Urinary bladder (tissue), 4 donors: ENCODE data around the gene CPEB3. TPM values are rescaled to one million over a fixed set of nuclear protein-coding genes. Genes with fewer than 3 reads are reported as not detected.
"Not testable (repeated sequence)": the region's sequence is repeated elsewhere in the genome, so short reads cannot be mapped to it uniquely, and the experiment has no call there.

ENCODE experiments used
- DNase-seq: peaks from one replicate; pipeline ENCODE4 v3.0.0-alpha.2; 2015; ENCODE audit errors: extremely low spot score
- H3K27ac ChIP-seq: one replicate; pipeline ENCODE4 v1.5.1; 2013; ENCODE audit warnings: low read depth, mild to moderate bottlenecking, moderate library complexity
- H3K36me3 ChIP-seq: one replicate; pipeline ENCODE4 v1.6.1; 2013; ENCODE audit warnings: mild to moderate bottlenecking, moderate library complexity; ENCODE audit not compliant: insufficient read depth
- H3K4me1 ChIP-seq: one replicate; pipeline ENCODE4 v1.6.1; 2013; ENCODE audit warnings: mild to moderate bottlenecking, moderate library complexity; ENCODE audit not compliant: insufficient read depth
- H3K4me3 ChIP-seq: one replicate; pipeline ENCODE4 v1.5.1; 2013; ENCODE audit warnings: low read depth, low read length
- WGBS: extraction: QIAGEN DNeasy Blood & Tissue Kit; methylation state at CpG from one replicate; pipeline ENCODE4 v1.1.7; 2013; 5-methylcytosine and 5-hydroxymethylcytosine counted together
- polyA plus RNA-seq: library from polyadenylated mRNA; stranded (reverse); fragments of 200-250 nt; gene quantifications from one replicate; pipeline ENCODE4 v1.2.3, GENCODE V29; 2013
- total RNA-seq: library from RNA; depleted of rRNA; stranded (reverse); fragments of >200 nt; gene quantifications from one replicate; pipeline ENCODE4 v1.2.3, GENCODE V29; 2014
- donor health status: healthy with polysubstance abuse.
- donor health status: healthy.

Gene CPEB3
- total and polyA plus RNA-seq, 2 donors, result 2.3 to 7.4 TPM

DNA sequence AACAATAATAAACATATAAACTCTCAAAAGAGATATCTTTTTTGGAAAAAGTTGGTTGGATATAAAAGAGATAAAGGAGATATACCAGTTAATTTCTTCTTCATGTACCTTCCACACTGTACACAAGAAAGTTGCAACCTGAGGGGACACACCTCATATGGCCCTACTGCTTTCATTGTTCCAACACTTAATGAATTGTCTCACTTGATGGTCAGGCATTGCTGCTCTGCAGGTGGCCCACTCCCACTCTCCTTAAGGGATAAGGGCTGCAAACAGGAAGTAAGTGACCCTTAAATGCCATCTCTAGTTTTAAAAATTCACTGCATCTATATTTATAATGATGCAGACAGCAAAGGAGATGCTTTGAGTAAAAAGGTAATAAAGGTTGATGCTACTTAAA lies 215.0 kb downstream of the CPEB3 start:
- DNase-seq, result no peak
- Histone ChIP-seq H3K27ac (no peak overlapping the region), H3K4me1 (peaks cover 1% of the 10 kb centered on the region), H3K36me3 (no peaks in the 10 kb centered on the region), H3K4me3 (no peak overlapping the region)

DNA sequence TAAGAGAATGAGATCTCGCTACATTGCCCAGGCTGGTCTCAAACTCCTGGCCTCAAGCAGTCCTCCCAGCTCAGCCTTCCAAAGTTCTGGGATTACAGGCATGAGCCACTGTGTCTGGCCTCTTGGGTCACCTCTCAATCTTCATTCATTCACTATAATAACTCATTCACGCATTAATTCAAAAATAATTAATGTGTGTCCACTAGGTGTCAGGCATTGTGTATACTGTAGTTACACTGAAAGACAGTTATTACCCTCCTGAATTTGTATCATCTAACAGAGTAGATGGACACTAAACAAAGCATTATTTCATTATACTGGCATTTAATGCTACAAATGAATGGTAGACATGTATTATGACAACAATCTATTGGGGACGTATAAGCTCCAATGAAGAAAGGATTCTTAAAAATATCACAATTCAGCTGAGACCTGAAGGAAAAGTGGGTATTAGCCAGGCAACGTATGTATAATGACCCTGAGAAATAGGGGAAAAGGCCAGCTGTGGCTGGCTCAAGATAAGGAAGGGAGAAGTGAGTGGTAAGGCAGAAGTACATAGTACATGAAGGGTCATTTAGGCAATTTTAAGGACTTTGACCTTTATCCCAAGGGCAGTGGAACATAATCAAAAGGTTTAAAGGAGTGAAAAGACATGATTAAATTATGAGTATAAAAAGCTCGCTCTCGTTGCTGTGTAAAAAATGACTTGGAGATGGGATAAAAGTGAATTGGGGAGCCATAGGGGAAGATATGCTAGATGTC lies 216.6 kb downstream of the CPEB3 start:
- no peak for DNase-seq
- H3K36me3 ChIP-seq, result no peaks in the 10 kb centered on the region
- no peak overlapping the region for H3K27ac ChIP-seq
- peaks cover 1% of the 10 kb centered on the region for H3K4me1 ChIP-seq
- 86% methylated on average over 6 of the region's 6 CpGs for WGBS
- no peak overlapping the region for H3K4me3 ChIP-seq

DNA sequence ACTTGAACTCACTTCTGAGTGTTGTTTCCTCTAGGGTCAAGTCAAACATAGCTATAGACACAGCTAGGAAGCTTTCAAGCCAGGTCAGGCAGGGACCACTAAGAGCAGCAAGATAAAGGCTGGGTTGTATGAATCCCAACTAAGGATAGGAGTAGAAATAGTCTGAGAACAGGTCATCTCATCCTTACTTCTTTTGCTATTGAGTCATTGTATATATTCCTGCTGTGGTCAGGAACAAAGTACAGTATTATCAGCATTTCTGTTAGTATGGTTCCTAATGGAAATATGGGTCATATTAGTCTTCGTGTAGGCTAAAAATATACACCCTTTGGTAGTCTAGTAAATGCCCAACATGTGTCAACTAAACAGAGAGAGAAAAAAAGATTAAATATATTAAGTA lies 222.0 kb downstream of the CPEB3 start:
- WGBS, result 72% methylated on average over 1 of the region's 1 CpG
- DNase-seq, result no peak
- Histone ChIP-seq H3K4me1 (peaks cover 1% of the 10 kb centered on the region), H3K4me3 (no peak overlapping the region), H3K36me3 (no peaks in the 10 kb centered on the region), H3K27ac (no peak overlapping the region)

DNA sequence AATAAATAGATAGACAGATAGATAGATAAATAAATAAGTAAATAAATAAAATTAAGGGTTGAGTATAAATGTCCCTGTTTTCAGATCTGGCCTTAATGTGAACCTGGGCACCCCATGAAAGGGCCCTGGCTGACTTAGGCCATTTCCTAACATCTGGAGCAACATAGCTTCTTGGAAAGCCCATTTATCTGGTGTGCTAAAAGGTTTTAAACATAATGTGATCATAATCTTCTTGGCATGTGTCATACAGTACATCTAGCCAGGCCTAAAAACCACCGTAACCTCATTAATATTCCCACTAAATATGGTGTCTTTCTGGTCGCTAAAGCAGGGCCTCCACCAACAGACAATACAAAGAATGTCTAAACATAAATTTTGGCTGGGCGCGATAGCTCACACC lies 224.5 kb downstream of the CPEB3 start:
- no peaks in the 10 kb centered on the region for H3K4me1 ChIP-seq
- WGBS, result 95% methylated on average over 4 of the region's 4 CpGs
- H3K27ac ChIP-seq, result no peak overlapping the region

DNA sequence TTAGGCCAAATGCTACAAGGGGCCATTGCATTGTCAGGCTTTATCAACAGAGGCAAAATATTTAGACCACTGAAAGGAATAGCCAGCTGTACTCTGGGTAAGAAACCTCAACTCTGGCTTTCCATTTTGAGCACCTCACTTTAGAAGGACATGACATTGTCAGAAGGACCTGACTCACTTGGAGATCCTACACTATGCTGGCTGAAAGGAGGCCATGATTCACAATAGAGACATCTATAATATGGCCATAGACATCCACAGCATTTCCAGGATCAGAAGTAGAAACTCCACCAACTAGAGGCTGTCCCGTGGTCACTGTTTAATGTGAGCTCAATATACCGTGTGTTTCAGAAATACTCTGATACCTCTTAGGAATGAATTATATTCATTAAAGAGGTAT lies 226.4 kb downstream of the CPEB3 start:
- WGBS, result 96% methylated on average over 2 of the region's 2 CpGs
- no peaks in the 10 kb centered on the region for H3K4me1 ChIP-seq

More for the DNA sequence above, 224.5 kb downstream of the CPEB3 start:
- Histone ChIP-seq H3K36me3 (no peaks in the 10 kb centered on the region), H3K4me3 (no peak overlapping the region)
- no peak for DNase-seq

DNA sequence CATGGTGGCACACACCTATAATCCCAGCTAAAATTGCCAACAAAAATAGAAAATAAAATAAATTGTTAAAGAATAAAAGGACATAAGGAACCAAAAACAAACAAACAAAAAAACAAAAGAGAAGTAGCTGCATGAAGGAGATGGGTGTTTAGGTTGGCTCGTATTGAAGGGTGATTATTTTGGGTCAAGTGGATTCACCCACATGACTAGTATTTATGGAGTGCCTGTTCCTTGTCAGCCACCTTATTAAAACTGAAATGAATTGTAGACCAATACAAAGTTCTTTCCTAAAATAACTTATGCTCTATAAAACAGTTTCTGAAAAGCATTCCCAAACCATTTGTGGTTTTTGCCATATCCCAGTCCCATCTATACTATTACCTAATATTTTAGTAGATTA lies 228.6 kb downstream of the CPEB3 start:
- Histone ChIP-seq H3K27ac (no peak overlapping the region), H3K4me1 (no peaks in the 10 kb centered on the region)
- 56% methylated on average over 1 of the region's 1 CpG for WGBS

More for the DNA sequence above, 226.4 kb downstream of the CPEB3 start:
- DNase-seq, result no peak
- Histone ChIP-seq H3K4me3 (no peak overlapping the region), H3K36me3 (no peaks in the 10 kb centered on the region), H3K27ac (no peak overlapping the region)

DNA sequence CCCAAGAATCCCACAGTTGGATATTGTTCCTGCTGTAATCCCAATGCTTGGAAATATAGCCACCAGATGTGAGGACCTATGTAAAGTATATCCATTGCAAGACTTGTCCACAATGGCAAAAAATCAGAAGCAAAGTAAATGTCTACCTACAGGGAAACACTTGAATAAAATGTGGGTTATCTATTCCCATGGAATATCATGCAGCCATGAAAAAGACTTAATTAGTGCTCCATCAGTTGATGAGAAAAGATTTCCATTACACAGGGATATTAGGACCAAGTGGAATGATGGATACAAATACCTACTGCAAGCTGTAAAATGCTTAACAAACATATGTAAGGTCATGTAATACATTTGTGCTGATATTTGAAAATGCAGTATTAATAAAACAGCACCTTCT lies 236.1 kb downstream of the CPEB3 start:
- no peaks in the 10 kb centered on the region for H3K36me3 ChIP-seq
- H3K4me1 ChIP-seq, result no peaks in the 10 kb centered on the region
- no peak overlapping the region for H3K4me3 ChIP-seq
- H3K27ac ChIP-seq, result no peak overlapping the region
- no peak for DNase-seq

More for the DNA sequence above, 228.6 kb downstream of the CPEB3 start:
- H3K36me3 ChIP-seq, result no peaks in the 10 kb centered on the region
- no peak for DNase-seq
- H3K4me3 ChIP-seq, result no peak overlapping the region

DNA sequence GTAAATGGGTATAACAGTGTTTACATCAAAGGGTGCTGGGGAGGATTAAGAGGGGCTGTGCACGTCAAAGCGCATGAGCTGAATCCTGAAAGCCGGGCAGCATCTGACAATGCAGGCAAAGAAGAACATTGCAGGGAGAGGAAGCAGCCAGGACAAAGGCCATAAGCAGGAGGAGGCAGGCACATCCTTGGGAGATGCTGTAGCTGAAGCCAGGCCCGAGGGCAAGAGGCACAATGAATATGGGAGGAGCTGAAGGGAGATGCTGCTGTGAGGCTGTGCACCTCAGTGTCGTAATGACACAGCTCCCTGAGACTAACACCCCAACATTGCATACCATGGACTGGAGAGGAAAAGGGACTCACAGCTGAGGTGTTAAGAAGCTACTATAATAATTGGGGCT lies 238.1 kb downstream of the CPEB3 start:
- Histone ChIP-seq H3K4me3 (no peak overlapping the region), H3K36me3 (no peaks in the 10 kb centered on the region), H3K27ac (no peak overlapping the region), H3K4me1 (no peaks in the 10 kb centered on the region)
- DNase-seq, result no peak
- WGBS, result 72% methylated on average over 5 of the region's 5 CpGs

DNA sequence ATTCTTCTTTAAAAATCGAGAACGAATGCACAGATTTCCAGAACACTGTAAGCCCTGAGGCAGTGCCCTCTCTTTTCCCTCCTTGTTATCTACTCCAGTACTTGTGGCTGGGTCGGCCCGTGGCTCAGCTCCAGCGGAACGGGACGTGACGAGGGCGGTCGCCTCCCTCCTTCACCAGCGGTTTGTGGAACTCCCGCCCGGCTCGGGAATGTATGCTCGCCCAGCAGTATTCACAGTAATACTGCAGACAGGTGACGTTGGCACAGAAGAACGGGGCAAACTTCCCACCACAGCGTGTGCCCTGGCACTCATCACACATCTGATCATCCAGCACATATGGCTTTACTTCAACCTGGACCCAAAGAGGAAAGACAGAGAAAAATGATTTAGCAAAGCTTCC lies 238.8 kb downstream of the CPEB3 start:
- no peak overlapping the region for H3K27ac ChIP-seq
- H3K4me3 ChIP-seq, result no peak overlapping the region
- H3K36me3 ChIP-seq, result no peaks in the 10 kb centered on the region
- WGBS, result 87% methylated on average over 18 of the region's 18 CpGs
- no peak for DNase-seq
- H3K4me1 ChIP-seq, result no peaks in the 10 kb centered on the region

DNA sequence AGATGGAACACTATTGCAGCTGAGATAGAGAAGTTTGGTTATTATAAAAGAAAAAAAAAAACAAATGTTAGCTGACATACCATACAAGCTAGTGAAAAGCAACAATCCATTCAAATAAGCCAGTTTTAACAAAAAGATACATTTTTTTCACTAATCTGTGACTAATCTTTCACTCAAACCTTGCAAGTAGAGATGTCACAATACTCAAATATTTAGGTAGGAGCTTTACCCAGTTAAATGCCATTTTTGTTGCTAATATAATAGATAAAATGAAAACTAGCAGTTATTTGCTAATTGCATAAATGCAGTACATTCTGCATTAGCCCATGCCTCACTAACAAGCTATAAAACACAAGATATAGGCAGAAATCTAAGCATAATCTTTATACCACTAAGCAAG lies 243.7 kb downstream of the CPEB3 start:
- Histone ChIP-seq H3K27ac (no peak overlapping the region), H3K4me1 (no peaks in the 10 kb centered on the region), H3K36me3 (no peaks in the 10 kb centered on the region), H3K4me3 (no peak overlapping the region)
- DNase-seq, result no peak

DNA sequence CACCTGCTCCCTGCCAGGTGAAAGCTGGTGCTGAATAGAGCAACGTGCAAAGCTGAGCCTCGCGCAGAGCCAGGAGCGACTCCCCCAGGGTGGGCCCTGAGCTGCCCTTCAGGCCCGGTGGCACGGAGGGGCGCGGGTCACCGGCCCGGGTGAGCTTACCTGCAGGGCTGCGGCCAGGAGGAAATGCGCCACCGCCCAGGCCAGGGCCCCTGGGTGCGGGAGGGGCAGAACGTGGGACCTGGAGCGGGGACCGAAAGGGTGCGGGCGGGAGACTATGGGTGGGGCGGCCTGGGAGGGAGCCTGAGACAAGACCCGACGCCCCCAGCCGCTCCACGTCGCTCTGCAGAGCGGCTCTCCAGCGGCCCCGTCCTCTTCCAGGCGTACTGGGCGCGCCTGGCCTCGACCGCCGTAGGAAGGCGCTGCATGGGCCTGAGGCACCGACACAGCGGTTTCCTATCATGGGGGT lies 245.2 kb downstream of the CPEB3 start:
- Histone ChIP-seq H3K4me3 (no peak overlapping the region), H3K36me3 (no peaks in the 10 kb centered on the region), H3K27ac (no peak overlapping the region), H3K4me1 (no peaks in the 10 kb centered on the region)
- no peak for DNase-seq
- WGBS, result 48% methylated on average over 37 of the region's 37 CpGs

DNA sequence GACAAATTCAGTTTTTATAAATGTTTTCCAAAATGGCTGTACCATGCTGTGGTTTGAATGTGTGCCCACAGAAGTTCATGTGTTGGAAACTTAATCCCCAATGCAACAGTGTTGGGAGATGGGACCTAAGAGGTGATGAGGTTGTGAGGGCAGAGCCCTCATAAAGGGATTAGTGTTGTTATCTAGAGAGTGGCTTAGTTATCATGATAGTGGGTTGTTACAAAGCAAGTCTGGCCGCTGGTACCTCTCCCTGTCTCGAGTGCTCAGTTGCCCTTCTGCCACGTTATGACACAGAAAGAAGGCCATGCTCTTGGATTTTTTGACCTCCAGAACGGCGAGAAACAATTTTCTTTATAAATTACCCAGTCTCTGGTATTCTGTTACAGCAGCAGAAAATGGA lies 248.3 kb downstream of the CPEB3 start:
- Histone ChIP-seq H3K27ac (no peak overlapping the region), H3K4me1 (no peaks in the 10 kb centered on the region), H3K36me3 (no peaks in the 10 kb centered on the region), H3K4me3 (no peak overlapping the region)
- no peak for DNase-seq
- WGBS, result 66% methylated on average over 5 of the region's 5 CpGs

DNA sequence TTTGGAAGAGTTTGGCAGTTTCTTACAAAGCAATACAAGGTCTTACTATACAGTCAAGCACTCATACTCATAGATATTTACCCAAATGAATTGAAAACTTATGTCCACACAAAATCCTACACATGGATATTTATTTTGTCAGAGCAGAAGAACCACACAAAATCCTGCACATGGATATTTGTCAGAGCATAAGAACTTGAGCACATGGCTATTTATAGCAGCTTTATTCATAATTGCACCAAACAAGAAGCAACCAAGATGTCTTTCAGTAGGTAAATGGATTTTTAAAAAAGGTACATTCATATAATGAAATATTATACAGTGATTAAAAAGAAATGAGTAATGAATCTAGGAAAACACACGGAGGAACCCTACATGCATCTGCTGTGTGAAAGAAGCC lies 251.9 kb downstream of the CPEB3 start:
- WGBS, result 88% methylated on average over 1 of the region's 1 CpG
- Histone ChIP-seq H3K27ac (no peak overlapping the region), H3K4me3 (no peak overlapping the region), H3K36me3 (no peaks in the 10 kb centered on the region), H3K4me1 (no peaks in the 10 kb centered on the region)
- no peak for DNase-seq

DNA sequence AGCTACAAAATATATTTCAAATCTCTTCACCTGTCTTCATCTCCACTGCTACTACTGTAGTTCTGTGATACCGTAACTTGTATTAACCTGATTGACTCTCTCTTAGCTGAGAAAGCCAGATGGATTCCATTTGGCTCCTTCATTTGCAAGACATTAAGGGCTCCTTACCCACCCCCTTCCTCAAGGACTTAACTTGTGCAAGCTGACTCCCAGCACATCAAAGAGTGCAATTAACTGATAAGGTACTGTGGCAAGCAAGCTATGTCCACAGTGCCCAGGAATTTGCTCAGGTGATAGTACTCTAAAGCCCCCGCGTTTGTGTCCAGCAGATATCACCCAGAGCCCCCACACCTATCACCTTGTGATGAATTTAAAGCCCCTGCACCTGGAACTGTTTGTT lies 257.8 kb downstream of the CPEB3 start:
- not testable (repeated sequence) for H3K27ac ChIP-seq, H3K36me3 ChIP-seq, H3K4me3 ChIP-seq, H3K4me1 ChIP-seq, DNase-seq
- 71% methylated on average over 3 of the region's 3 CpGs for WGBS

DNA sequence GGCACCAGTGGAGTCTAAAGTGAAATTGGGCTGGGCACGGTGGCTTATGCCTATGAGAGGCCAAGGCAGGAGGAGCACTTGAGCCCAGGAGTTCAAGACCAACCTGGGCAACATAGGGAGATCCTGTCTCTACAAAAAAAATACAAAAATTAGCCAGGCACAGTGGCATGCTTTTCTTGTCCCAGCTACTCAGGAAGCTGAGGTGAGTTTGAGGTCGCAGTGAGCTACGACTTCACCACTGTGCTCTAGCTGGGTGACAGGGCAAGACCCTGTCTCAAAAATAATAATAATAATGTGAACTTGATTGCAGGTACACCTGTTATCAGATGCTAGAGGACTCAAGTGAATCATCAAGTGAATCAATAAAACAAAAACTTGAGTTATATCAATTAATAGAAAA lies 259.3 kb downstream of the CPEB3 start:
- WGBS, result 96% methylated on average over 3 of the region's 3 CpGs
- Histone ChIP-seq H3K36me3 (peaks cover 3% of the 10 kb centered on the region), H3K27ac (no peak overlapping the region), H3K4me1 (no peaks in the 10 kb centered on the region), H3K4me3 (no peak overlapping the region)
- no peak for DNase-seq
